ENCODE results near the gene LAPTM5.
A peak's percentile ranks its signal among the peaks of the same experiment; 100 is the strongest.
"Not testable (repeated sequence)": the region's sequence is repeated elsewhere in the genome, so short reads cannot be mapped to it uniquely, and the experiment has no call there.

The LAPTM5 gene

GRCh38 chr1:30768830-30769718 lies 11.5 kb upstream of the LAPTM5 start:
- DNase-seq: no peak

DNA sequence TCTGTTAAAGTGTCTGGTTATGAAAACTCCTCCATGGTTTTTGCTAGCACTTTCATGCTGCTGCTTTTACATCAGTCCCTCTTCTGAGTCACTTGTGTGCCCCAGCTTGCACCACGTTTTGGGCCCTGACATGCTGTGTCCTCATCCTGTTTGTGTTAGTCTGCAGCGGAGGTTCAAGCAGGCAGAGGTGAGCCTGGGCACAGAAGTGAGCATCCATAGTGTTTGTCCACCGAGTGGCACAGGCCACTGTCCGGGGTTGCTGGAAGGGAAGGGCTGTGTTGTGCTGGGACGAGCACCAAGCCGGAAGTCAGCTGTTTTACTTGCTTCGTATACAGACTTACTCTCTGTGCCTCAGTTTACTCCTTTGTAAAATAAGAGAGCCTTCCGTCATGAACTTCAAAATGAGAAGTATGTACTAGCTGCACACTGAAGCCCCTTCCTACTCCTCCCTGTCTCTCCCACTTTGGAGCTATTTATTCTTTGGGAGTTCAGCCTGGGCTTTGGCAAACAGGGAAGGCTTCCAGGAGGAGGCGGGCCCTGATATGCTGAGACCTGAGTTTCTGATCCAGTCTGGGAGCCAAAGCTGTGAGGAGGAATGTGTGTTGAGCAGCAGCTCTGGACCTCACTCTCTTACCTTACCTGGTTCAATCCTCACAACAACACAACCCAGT lies 10.7 kb upstream of the LAPTM5 start:
- no peak for DNase-seq

DNA sequence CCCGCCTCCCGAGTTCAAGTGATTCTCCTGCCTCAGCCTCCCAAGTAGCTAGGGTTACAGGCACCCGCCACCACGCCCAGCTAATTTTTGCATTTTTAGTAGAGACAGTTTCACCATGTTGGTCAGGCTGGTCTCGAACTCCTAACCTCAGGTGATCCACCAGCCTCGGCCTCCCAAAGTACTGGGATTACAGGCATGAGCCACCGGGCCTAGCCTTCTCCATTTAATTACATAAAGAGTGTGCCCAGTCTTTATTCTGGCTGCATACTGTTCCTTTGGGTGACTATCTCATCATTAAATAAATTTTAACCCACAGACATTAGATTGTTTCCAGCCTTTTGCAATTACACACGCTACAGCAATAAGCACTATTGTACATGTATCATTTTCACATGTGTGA lies 9.4 kb upstream of the LAPTM5 start:
- DNase-seq: not testable (repeated sequence)

- DNase-seq: no peak
Measured at GRCh38 chr1:30765556-30766434, 8.2 kb upstream of the LAPTM5 start.

GRCh38 chr1:30764939-30765555 lies 7.5 kb upstream of the LAPTM5 start:
- no peak for DNase-seq

GRCh38 chr1:30764396-30764795 lies 6.8 kb upstream of the LAPTM5 start:
- DNase-seq: no peak

DNA sequence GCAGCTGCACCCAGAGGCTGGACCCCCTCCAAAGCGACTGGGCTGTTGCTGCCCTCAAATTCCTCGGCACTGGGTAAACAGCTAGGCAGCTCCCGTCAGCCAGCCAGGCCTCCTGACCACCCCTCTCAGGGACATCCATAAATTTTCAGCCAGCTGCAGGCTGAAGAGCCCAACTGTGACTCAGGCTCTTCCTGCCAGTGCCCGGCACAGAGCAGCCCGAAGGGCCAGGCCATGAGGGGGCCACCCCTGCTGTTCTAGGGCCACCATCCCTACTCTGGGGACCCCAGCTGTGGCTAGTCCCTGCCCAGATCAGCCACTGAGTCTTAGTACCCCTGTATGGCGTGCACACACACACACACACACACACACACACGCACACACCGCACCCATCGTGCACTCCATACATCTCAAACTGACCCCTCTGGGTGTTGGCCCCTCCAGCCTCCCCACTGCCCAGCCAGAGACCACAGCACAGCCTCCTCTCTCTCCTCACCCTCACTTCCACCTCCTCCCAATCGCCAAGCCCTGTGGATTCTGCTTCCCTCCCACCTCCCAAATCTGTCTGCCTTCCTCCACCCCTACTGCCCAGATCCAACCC lies 6.2 kb upstream of the LAPTM5 start:
- no peak for DNase-seq

DNA sequence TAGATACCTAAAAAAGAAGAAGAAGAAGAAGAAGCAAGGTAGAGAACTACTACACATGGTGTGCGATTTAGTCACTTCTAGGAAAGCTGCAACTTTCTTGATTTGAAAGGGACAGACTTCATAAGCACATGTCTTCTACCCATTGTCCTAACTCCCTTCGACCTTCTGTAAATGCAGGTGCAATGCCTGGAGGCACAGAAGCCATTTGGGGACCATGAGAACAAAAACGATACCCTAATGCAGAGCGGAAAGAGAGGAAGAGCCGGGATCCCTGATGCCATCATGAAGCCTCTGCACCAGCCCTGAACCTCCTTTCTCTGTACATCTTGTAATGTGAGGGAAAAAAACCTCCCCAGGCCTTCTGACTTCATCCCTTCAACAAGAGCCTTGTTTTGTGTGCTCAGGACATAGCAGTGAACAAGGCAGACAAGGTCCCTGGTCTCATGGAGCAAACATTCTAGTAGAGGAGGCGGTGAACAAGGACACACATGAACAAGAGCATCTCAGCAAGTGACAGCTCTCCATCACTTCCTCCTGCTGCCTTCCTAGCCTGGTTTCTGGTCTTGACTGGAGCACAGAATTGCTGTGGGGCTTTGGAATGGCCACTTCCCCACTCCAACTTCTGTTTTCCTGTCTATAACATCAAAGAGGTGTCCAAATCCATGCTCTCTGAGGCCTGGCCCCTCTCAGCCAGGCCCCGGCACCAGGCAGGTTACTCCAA lies 5.5 kb upstream of the LAPTM5 start:
- DNase-seq: no peak

DNA sequence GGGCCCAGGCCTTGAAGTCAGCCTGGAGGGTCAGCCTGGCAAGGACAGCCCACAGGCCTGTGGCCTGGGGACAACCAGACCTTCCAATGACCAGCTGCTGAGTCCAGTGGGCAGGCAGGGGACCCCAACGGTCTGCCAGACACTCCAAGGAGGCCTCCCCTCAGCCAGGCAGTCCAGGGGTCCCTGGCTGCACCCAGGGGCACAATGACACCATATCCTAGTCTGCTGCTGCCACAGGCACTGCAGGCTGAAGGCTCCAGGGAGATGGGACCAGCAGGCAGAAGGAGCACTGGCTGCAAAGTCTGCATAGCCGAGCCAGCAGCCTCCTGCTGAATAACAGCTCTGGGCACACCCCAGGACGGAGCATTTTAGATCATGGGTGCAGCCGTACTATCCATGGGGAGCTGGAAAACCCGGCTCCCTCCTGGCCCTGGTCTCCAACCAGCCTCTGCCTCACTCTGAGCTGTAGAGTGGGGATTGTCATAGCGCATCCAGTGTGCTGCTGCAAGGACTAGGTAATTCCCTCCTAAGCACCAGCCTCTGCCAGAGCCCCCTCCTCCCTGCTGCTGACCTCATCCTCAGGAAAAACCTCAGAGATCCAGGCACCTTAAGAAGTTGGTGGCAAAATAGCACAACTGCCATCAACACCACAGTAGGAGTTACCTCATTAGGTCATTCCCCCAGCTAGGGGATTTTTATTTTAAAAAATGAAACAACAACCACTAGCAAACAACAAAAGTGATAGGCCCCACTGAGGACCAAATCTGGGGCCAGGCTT lies 4.8 kb upstream of the LAPTM5 start:
- no peak for DNase-seq

GRCh38 chr1:30761381-30762151 lies 4.0 kb upstream of the LAPTM5 start:
- no peak for DNase-seq

GRCh38 chr1:30760596-30761324 lies 3.2 kb upstream of the LAPTM5 start:
- peak; percentile 21 for DNase-seq

DNA sequence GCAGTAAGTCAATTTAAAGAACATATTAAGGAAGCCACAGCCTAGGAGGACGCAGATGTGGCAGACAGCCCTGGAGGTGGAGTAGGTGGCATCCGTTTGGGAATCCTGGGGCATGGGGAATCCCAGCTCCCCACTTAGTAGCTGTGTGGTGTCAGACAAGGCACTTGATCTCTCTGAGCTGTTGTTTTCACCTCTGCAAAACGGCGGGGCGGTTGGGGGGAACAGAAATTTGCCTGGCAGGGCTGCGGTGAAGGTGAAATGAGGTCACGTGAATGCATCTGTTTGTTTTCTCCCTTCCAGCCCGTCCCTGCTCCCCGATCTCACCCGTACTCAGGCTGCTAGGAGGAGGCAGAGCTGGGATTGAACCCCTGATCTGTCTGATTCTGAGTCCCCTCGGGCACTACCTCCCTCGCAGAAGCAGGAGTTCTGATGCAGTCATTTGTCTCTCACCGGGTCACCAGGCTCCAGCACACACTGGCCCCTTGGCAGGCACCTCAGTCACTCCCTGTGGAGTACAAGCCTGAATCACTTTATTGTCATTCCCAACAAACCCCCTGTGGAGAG lies 2.2 kb upstream of the LAPTM5 start:
- DNase-seq: no peak

DNA sequence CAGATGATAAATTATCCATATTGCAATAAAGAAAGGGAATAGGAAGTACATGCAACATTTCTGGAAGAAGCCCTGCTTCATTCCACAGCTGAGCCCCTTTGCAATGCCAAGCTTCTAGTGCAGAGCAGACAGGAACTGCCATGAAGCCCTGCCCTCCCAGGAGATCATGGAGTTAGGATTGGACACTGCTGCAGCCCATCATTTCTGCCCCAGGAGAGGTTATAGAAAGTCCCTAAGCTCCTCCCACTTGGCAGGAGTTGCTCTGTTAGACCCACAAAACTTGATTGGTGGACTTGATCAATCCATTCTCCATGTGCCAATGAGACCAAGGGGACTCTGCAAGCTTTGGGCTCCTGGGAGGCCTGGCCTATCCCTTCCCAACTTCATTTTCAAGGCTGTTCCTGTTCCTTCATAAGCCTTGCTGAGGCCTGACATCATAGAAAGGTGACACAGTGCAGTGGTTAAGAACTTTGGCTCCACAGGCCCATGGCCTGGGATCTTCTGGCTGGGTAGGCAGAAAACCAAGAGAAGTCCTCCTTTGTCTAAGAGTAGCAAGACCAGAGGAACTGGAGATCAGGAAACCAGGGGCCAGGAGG lies 1.3 kb upstream of the LAPTM5 start:
- no peak for DNase-seq

DNA sequence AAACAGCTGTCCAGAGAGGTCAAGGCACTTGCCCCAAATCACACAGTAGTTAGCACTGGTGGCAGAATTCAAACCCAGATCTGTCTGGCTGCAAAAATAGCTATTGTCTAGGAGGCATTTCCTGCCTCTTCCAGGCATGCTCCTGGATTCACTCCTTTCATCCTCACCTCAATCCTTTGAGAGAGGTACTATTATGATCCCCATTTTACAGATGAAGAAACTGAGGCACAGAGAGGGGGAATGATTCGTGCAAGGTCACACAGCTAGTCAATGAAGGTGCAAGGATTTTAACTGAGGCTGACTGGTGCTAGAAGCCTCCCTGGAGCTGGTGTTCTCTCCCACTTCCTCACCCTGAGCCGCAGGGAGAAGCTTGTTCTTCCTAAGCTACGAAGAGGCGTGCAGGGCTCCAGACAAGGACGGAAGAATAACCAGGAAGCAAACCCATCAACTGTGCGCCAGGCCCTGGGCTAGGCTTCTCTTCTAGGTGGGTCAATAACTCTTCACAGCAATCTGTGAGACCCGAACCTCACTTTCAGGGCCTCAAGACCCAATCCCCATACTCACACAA lies 631 bp upstream of the LAPTM5 start:
- no peak for DNase-seq

DNA sequence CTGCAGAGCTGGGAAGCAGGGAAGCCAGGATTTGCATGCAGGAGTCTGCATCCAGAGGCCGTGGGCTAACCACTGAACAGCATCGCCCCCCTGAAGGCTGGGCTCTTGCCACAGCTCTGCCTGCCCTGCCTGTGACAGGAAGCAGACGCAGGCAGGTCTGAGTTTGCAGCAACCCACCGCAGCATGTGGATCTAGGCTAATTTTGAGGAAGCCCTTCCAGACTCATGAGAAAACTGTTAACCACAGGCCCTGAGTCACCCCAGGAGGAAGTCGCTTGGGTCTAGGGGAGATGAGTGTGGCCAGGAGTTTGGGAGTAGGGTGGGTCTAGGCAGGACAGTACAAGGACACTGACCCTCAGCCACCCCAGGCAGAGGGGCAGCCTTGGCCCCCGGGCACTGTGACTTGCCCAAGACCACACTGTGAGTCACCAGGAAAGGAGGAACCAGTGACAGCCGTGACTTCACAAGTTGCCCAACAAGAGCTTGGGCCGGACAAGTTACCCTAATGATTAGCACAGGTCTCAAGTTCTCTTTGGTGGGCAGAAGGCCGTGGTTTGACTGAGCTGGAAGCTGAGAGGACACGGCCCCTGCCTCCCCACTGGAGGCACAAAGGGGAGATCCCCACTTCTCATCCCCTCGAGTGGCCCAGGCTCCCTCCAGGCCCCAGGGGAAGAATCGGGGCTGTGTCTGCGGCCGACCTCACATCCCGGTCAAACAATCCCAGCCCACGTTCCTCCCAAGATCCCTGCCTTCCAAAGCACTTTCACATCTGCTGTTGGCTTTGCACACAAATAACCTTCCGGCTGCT lies 826 bp downstream of the LAPTM5 start:
- no peak for DNase-seq

- DNase-seq: no peak
Measured at GRCh38 chr1:30756206-30756544, 1.4 kb downstream of the LAPTM5 start.

DNA sequence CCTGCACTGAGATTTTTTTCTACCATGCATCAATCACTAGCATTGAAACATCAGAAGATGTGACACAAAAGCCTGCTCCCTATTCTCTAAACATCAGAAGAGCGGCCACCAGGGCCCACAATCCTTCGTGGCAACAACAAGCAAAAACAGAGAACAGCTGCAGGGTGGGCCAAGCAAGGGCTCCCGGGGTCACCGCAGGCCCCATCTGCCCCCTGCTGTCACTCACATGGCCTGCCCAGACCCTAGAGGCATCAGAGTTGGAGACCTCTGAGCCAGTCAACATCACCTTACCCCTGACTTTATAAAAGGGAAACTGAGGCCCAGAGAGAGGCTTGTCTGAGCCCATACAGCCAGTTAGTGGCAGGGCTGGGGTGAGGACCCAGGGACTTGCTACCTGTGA lies 1.8 kb downstream of the LAPTM5 start:
- DNase-seq: no peak

DNA sequence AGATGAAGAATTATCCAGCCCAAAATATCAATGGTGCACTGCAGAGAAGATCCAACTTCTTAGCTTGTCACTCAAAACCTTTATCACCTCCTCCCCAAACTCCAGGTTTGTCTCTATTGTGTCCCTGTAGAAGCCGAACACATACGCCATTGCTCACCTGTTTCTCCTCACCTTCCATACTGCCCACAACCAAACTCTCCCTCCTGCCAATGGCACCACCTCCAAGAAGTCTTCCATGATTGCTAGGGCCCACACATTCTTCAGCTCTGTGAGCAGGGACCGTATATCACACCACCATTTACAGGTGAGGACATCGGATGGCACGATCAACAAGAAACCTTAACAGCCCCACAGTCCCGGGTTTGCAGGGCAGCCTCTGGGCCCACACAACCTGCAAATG lies 2.2 kb downstream of the LAPTM5 start:
- DNase-seq: no peak
